ENCODE measurements around the gene NIPAL3.
A peak's percentile ranks its signal among the peaks of the same experiment; 100 is the strongest.

The NIPAL3 gene

GRCh38 chr1:24383381-24383940 lies 32.1 kb upstream of the NIPAL3 start:
- no peak overlapping the region for H3K4me3 ChIP-seq (ENCODE audit: low read depth in 1 of 2, low read length in 2 of 2)
- no peaks in the 10 kb centered on the region for H3K27me3 ChIP-seq (ENCODE audit: low read depth, low read length)
- H3K27ac ChIP-seq (ENCODE audit: low read length) = no peak overlapping the region
- H3K4me1 ChIP-seq (ENCODE audit: control insufficient read depth in 1 of 2, insufficient read depth in 2 of 2, low read length in 2 of 2) = no peaks in the 10 kb centered on the region
- H3K36me3 ChIP-seq (ENCODE audit: control insufficient read depth in 1 of 2, insufficient read depth in 2 of 2, low read length in 2 of 2) = peaks cover 0 to 21% of the 10 kb centered on the region in 2 donors
- no peaks in the 10 kb centered on the region for H3K9me3 ChIP-seq (ENCODE audit: control insufficient read depth in 1 of 2, low read length in 2 of 2)

GRCh38 chr1:24384251-24385090 lies 31.1 kb upstream of the NIPAL3 start:
- no peak overlapping the region for H3K27ac ChIP-seq (ENCODE audit: low read length)
- H3K4me3 ChIP-seq (ENCODE audit: low read depth in 1 of 2, low read length in 2 of 2) = no peak overlapping the region

GRCh38 chr1:24385160-24385940 lies 30.3 kb upstream of the NIPAL3 start:
- Histone ChIP-seq H3K36me3 (ENCODE audit: control insufficient read depth in 1 of 2, insufficient read depth in 2 of 2, low read length in 2 of 2) (peaks cover 0 to 13% of the 10 kb centered on the region in 2 donors), H3K4me3 (ENCODE audit: low read depth in 1 of 2, low read length in 2 of 2) (no peak overlapping the region), H3K9me3 (ENCODE audit: control insufficient read depth in 1 of 2, low read length in 2 of 2) (no peaks in the 10 kb centered on the region), H3K27me3 (ENCODE audit: low read depth, low read length) (no peaks in the 10 kb centered on the region), H3K4me1 (ENCODE audit: control insufficient read depth in 1 of 2, insufficient read depth in 2 of 2, low read length in 2 of 2) (no peaks in the 10 kb centered on the region), H3K27ac (ENCODE audit: low read length) (no peak overlapping the region)

More at GRCh38 chr1:24384251-24385090, 31.1 kb upstream of the NIPAL3 start:
- peaks cover 0 to 12% of the 10 kb centered on the region in 2 donors for H3K36me3 ChIP-seq (ENCODE audit: control insufficient read depth in 1 of 2, insufficient read depth in 2 of 2, low read length in 2 of 2)
- no peaks in the 10 kb centered on the region for H3K27me3 ChIP-seq (ENCODE audit: low read depth, low read length)
- no peaks in the 10 kb centered on the region for H3K9me3 ChIP-seq (ENCODE audit: control insufficient read depth in 1 of 2, low read length in 2 of 2)
- no peaks in the 10 kb centered on the region for H3K4me1 ChIP-seq (ENCODE audit: control insufficient read depth in 1 of 2, insufficient read depth in 2 of 2, low read length in 2 of 2)

GRCh38 chr1:24386241-24386640 lies 29.4 kb upstream of the NIPAL3 start:
- Histone ChIP-seq H3K4me3 (ENCODE audit: low read depth in 1 of 2, low read length in 2 of 2) (no peak overlapping the region), H3K27ac (ENCODE audit: low read length) (no peak overlapping the region), H3K9me3 (ENCODE audit: control insufficient read depth in 1 of 2, low read length in 2 of 2) (no peaks in the 10 kb centered on the region), H3K36me3 (ENCODE audit: control insufficient read depth in 1 of 2, insufficient read depth in 2 of 2, low read length in 2 of 2) (peaks cover 0 to 13% of the 10 kb centered on the region in 2 donors), H3K4me1 (ENCODE audit: control insufficient read depth in 1 of 2, insufficient read depth in 2 of 2, low read length in 2 of 2) (peaks cover 0 to 4% of the 10 kb centered on the region in 2 donors), H3K27me3 (ENCODE audit: low read depth, low read length) (no peaks in the 10 kb centered on the region)

GRCh38 chr1:24386931-24387330 lies 28.7 kb upstream of the NIPAL3 start:
- no peaks in the 10 kb centered on the region for H3K9me3 ChIP-seq (ENCODE audit: control insufficient read depth in 1 of 2, low read length in 2 of 2)
- no peaks in the 10 kb centered on the region for H3K27me3 ChIP-seq (ENCODE audit: low read depth, low read length)
- peaks cover 0 to 9% of the 10 kb centered on the region in 2 donors for H3K36me3 ChIP-seq (ENCODE audit: control insufficient read depth in 1 of 2, insufficient read depth in 2 of 2, low read length in 2 of 2)
- no peak overlapping the region for H3K27ac ChIP-seq (ENCODE audit: low read length)
- H3K4me3 ChIP-seq (ENCODE audit: low read depth in 1 of 2, low read length in 2 of 2) = no peak overlapping the region
- peaks cover 0 to 4% of the 10 kb centered on the region in 2 donors for H3K4me1 ChIP-seq (ENCODE audit: control insufficient read depth in 1 of 2, insufficient read depth in 2 of 2, low read length in 2 of 2)

GRCh38 chr1:24387636-24388175 lies 27.9 kb upstream of the NIPAL3 start:
- H3K4me1 ChIP-seq (ENCODE audit: control insufficient read depth in 1 of 2, insufficient read depth in 2 of 2, low read length in 2 of 2) = peaks cover 0 to 4% of the 10 kb centered on the region in 2 donors
- peaks cover 0 to 3% of the 10 kb centered on the region in 2 donors for H3K36me3 ChIP-seq (ENCODE audit: control insufficient read depth in 1 of 2, insufficient read depth in 2 of 2, low read length in 2 of 2)
- H3K4me3 ChIP-seq (ENCODE audit: low read depth in 1 of 2, low read length in 2 of 2) = no peak overlapping the region
- no peak overlapping the region for H3K27ac ChIP-seq (ENCODE audit: low read length)
- H3K27me3 ChIP-seq (ENCODE audit: low read depth, low read length) = no peaks in the 10 kb centered on the region
- H3K9me3 ChIP-seq (ENCODE audit: control insufficient read depth in 1 of 2, low read length in 2 of 2) = no peaks in the 10 kb centered on the region

GRCh38 chr1:24388331-24388885 lies 27.2 kb upstream of the NIPAL3 start:
- Histone ChIP-seq H3K27me3 (ENCODE audit: low read depth, low read length) (no peaks in the 10 kb centered on the region), H3K4me1 (ENCODE audit: control insufficient read depth in 1 of 2, insufficient read depth in 2 of 2, low read length in 2 of 2) (peaks cover 0 to 4% of the 10 kb centered on the region in 2 donors), H3K36me3 (ENCODE audit: control insufficient read depth in 1 of 2, insufficient read depth in 2 of 2, low read length in 2 of 2) (peaks cover 0 to 3% of the 10 kb centered on the region in 2 donors), H3K4me3 (ENCODE audit: low read depth in 1 of 2, low read length in 2 of 2) (no peak overlapping the region), H3K9me3 (ENCODE audit: control insufficient read depth in 1 of 2, low read length in 2 of 2) (no peaks in the 10 kb centered on the region), H3K27ac (ENCODE audit: low read length) (no peak overlapping the region)

GRCh38 chr1:24389231-24389678 lies 26.3 kb upstream of the NIPAL3 start:
- H3K36me3 ChIP-seq (ENCODE audit: control insufficient read depth in 1 of 2, insufficient read depth in 2 of 2, low read length in 2 of 2) = peaks cover 0 to 3% of the 10 kb centered on the region in 2 donors
- H3K27ac ChIP-seq (ENCODE audit: low read length) = no peak overlapping the region
- H3K4me1 ChIP-seq (ENCODE audit: control insufficient read depth in 1 of 2, insufficient read depth in 2 of 2, low read length in 2 of 2) = peaks cover 0 to 4% of the 10 kb centered on the region in 2 donors
- no peaks in the 10 kb centered on the region for H3K27me3 ChIP-seq (ENCODE audit: low read depth, low read length)
- no peak overlapping the region for H3K4me3 ChIP-seq (ENCODE audit: low read depth in 1 of 2, low read length in 2 of 2)
- no peaks in the 10 kb centered on the region for H3K9me3 ChIP-seq (ENCODE audit: control insufficient read depth in 1 of 2, low read length in 2 of 2)

GRCh38 chr1:24390924-24391782 lies 24.4 kb upstream of the NIPAL3 start:
- no peaks in the 10 kb centered on the region for H3K9me3 ChIP-seq (ENCODE audit: control insufficient read depth in 1 of 2, low read length in 2 of 2)
- peaks cover 0 to 3% of the 10 kb centered on the region in 2 donors for H3K36me3 ChIP-seq (ENCODE audit: control insufficient read depth in 1 of 2, insufficient read depth in 2 of 2, low read length in 2 of 2)
- H3K27me3 ChIP-seq (ENCODE audit: low read depth, low read length) = no peaks in the 10 kb centered on the region
- peak overlapping the region in 1 of 2 donors; percentile 16 for H3K4me3 ChIP-seq (ENCODE audit: low read depth in 1 of 2, low read length in 2 of 2)
- peaks cover 0 to 4% of the 10 kb centered on the region in 2 donors for H3K4me1 ChIP-seq (ENCODE audit: control insufficient read depth in 1 of 2, insufficient read depth in 2 of 2, low read length in 2 of 2)
- peak overlapping the region; percentile 86 for H3K27ac ChIP-seq (ENCODE audit: low read length)

GRCh38 chr1:24391882-24392603 lies 23.6 kb upstream of the NIPAL3 start:
- no peaks in the 10 kb centered on the region for H3K27me3 ChIP-seq (ENCODE audit: low read depth, low read length)
- H3K27ac ChIP-seq (ENCODE audit: low read length) = peak overlapping the region; percentile 86
- peaks cover 0 to 4% of the 10 kb centered on the region in 2 donors for H3K4me1 ChIP-seq (ENCODE audit: control insufficient read depth in 1 of 2, insufficient read depth in 2 of 2, low read length in 2 of 2)
- peak overlapping the region in 1 of 2 donors; percentile 16 for H3K4me3 ChIP-seq (ENCODE audit: low read depth in 1 of 2, low read length in 2 of 2)
- peaks cover 0 to 3% of the 10 kb centered on the region in 2 donors for H3K36me3 ChIP-seq (ENCODE audit: control insufficient read depth in 1 of 2, insufficient read depth in 2 of 2, low read length in 2 of 2)
- H3K9me3 ChIP-seq (ENCODE audit: control insufficient read depth in 1 of 2, low read length in 2 of 2) = no peaks in the 10 kb centered on the region
